Natural killer cell (primary cell): ENCODE measurements around the gene TNIK. TPM values are rescaled to one million over a fixed set of nuclear protein-coding genes. Genes with fewer than 3 reads are reported as not detected.

Source experiments
- ATAC-seq, 3 donors: fragments of 150-1000 bp in 2 of 3; fragments of 200-7000 bp in 1 of 3; cut with Tn5 transposase; 1 replicate in 1 of 3; 2 replicates in 2 of 3; pipeline ENCODE4 v1.10.0; 2021; ENCODE audit warnings: mild to moderate bottlenecking in 2 of 3, moderate library complexity in 2 of 3
- DNase-seq, 2 donors: peaks; one replicate each; pipeline versions ENCODE4 v3.0.0 to v3.0.0-alpha.2; 2013 to 2021; ENCODE audit warnings: mixed read lengths in 1 of 2
- H3K27ac ChIP-seq: one replicate; pipeline ENCODE4 v1.5.1; 2013; ENCODE audit warnings: mild to moderate bottlenecking, low read length
- H3K27me3 ChIP-seq: one replicate; pipeline ENCODE4 v1.6.1; 2013; ENCODE audit warnings: low read length; ENCODE audit not compliant: control insufficient read depth, insufficient read depth
- H3K36me3 ChIP-seq: one replicate; pipeline ENCODE4 v1.6.1; 2013; ENCODE audit warnings: low read length; ENCODE audit not compliant: control insufficient read depth, insufficient read depth
- H3K4me1 ChIP-seq: one replicate; pipeline ENCODE4 v1.6.1; 2013; ENCODE audit warnings: low read length; ENCODE audit not compliant: control insufficient read depth, insufficient read depth
- H3K4me3 ChIP-seq: one replicate; pipeline ENCODE4 v1.5.1; 2013; ENCODE audit warnings: low read length
- H3K9me3 ChIP-seq: one replicate; pipeline ENCODE4 v1.6.1; 2013; ENCODE audit warnings: low read length; ENCODE audit not compliant: control insufficient read depth, insufficient read depth
- H3K27ac Mint-ChIP-seq, 2 donors: one replicate each; pipeline ENCODE4 v1.8.0; 2022; ENCODE audit warnings: mild to moderate bottlenecking in 2 of 2, mixed read lengths in 2 of 2, moderate library complexity in 1 of 2
- H3K27me3 Mint-ChIP-seq, 2 donors: one replicate each; pipeline ENCODE4 v1.8.0; 2022; ENCODE audit warnings: low read depth in 2 of 2, mixed read lengths in 2 of 2
- H3K36me3 Mint-ChIP-seq: one replicate; pipeline ENCODE4 v1.8.0; 2022; ENCODE audit warnings: mixed read lengths
- H3K4me1 Mint-ChIP-seq, 2 donors: one replicate each; pipeline ENCODE4 v1.8.0; 2022; ENCODE audit warnings: mixed read lengths in 2 of 2
- H3K4me3 Mint-ChIP-seq: one replicate; pipeline ENCODE4 v1.8.0; 2022; ENCODE audit warnings: mild to moderate bottlenecking, moderate library complexity, mixed read lengths
- H3K9me3 Mint-ChIP-seq, 2 donors: one replicate each; pipeline ENCODE4 v1.8.0; 2022; ENCODE audit warnings: mixed read lengths in 2 of 2
- CTCF ChIP-seq: fragments of 200-600 bp; IDR thresholded peaks from one replicate; pipeline ENCODE4 v1.8.0; 2022; ENCODE audit warnings: antibody characterized with exemption
- WGBS: methylation state at CpG from one replicate; pipeline ENCODE4 v1.1.7; 2013; ENCODE audit warnings: missing lambda C conversion rate; ENCODE audit not compliant: insufficient coverage; 5-methylcytosine and 5-hydroxymethylcytosine counted together
- intact Hi-C: fragments of 100-400 bp; cut with micrococcal nuclease; formaldehyde crosslinking; loops from one replicate; pipeline ENCODE4 v1.14.2; 2022
- total RNA-seq, 4 donors: library from RNA; stranded (reverse); fragments of 120-200 nt in 1 of 4; gene quantifications; one replicate each; pipeline versions ENCODE4 v1.2.3 to v1.2.4, GENCODE V29; 2013 to 2022

TNIK gene
- total RNA-seq, 3 donors from 2014 or later (not counting 1 experiment from before 2014, with no cell fraction given) = 93.7 to 122 (median 119) TPM

DNA sequence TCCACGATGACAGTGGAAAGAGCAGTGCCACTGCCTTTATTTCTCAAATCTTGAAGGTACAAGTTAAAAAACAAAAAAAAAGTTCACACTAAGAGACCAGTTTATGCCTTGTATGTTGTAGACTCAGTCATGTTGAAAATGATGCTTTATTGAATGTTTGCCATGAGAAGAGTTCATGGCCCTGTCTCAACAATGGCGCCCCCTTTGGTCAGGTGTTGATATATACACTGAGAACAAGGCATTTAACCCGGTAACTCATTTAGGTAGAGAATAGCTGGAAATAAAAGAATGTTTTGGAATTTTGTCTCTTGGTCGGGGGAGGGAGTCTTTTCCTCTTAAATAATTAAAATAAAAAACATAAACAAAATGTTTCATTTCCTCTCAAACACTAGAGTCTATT lies 288.1 kb downstream of the TNIK start:
- no peaks in the 10 kb centered on the region for H3K9me3 Mint-ChIP-seq
- H3K4me1 Mint-ChIP-seq = peaks cover 0 to 4% of the 10 kb centered on the region in 2 donors
- H3K36me3 Mint-ChIP-seq = peaks cover 3% of the 10 kb centered on the region
- intact Hi-C loops = no loop called here
- TF ChIP-seq CTCF = no peak
- H3K27ac Mint-ChIP-seq = no peak overlapping the region
- Histone ChIP-seq H3K27me3 (no peaks in the 10 kb centered on the region), H3K9me3 (no peaks in the 10 kb centered on the region), H3K4me3 (no peak overlapping the region), H3K36me3 (peaks cover 34% of the 10 kb centered on the region), H3K27ac (no peak overlapping the region), H3K4me1 (no peaks in the 10 kb centered on the region)
- 89% methylated on average over 3 of the region's 4 CpGs for WGBS
- peak in 1 of 2 donors; percentile 47 for DNase-seq
- no peak for ATAC-seq
- H3K27me3 Mint-ChIP-seq = no peaks in the 10 kb centered on the region
- no peak overlapping the region for H3K4me3 Mint-ChIP-seq

- H3K36me3 Mint-ChIP-seq = peaks cover 4% of the 10 kb centered on the region
- no peak overlapping the region for H3K4me3 Mint-ChIP-seq
- no peak for DNase-seq
- no peak for ATAC-seq
- peak overlapping the region in 1 of 2 donors; percentile 21 for H3K27ac Mint-ChIP-seq
- H3K9me3 ChIP-seq = no peaks in the 10 kb centered on the region
- H3K4me1 Mint-ChIP-seq = peaks cover 7 to 12% of the 10 kb centered on the region in 2 donors
- H3K27ac ChIP-seq = no peak overlapping the region
- H3K4me1 ChIP-seq = no peaks in the 10 kb centered on the region
- H3K4me3 ChIP-seq = no peak overlapping the region
- no peaks in the 10 kb centered on the region for H3K27me3 ChIP-seq
- peaks cover 36% of the 10 kb centered on the region for H3K36me3 ChIP-seq
- WGBS = no CpG with 5 or more reads among the region's 1 CpG
- TF ChIP-seq CTCF = no peak
- H3K27me3 Mint-ChIP-seq = no peaks in the 10 kb centered on the region
- intact Hi-C loops = no loop called here
- H3K9me3 Mint-ChIP-seq = no peaks in the 10 kb centered on the region
These were observed 290.3 kb downstream of the TNIK start for GRCh38 chr3:171169866-171170265.

DNA sequence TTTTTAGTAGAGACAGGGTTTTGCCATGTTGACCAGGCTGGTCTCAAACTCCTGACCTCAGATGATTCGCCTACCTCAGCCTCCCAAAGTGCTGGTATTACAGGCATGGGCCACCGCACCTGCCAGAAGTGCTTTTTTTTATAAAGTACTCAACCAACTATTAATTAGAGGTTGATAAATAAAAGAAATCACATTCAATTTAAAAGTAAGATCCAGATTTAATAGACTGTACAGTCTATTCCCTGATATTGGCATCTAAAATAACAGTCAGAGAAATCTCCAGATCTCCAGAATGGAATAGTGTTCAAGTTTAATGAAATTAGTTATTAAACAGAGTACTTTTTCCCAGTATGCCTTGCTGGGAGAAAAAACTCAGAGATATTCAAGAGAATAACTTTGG lies 290.8 kb downstream of the TNIK start:
- Mint-ChIP-seq H3K36me3 (peaks cover 4% of the 10 kb centered on the region), H3K4me1 (peaks cover 7 to 12% of the 10 kb centered on the region in 2 donors), H3K9me3 (no peaks in the 10 kb centered on the region), H3K4me3 (no peak overlapping the region), H3K27me3 (no peaks in the 10 kb centered on the region), H3K27ac (no peak overlapping the region)
- Histone ChIP-seq H3K27me3 (no peaks in the 10 kb centered on the region), H3K36me3 (peaks cover 38% of the 10 kb centered on the region), H3K9me3 (no peaks in the 10 kb centered on the region), H3K4me1 (no peaks in the 10 kb centered on the region), H3K4me3 (no peak overlapping the region), H3K27ac (no peak overlapping the region)
- WGBS = 100% methylated on average over 1 of the region's 2 CpGs
- no peak for DNase-seq
- no peak for ATAC-seq
- no peak for TF ChIP-seq CTCF
- intact Hi-C loops = no loop called here

DNA sequence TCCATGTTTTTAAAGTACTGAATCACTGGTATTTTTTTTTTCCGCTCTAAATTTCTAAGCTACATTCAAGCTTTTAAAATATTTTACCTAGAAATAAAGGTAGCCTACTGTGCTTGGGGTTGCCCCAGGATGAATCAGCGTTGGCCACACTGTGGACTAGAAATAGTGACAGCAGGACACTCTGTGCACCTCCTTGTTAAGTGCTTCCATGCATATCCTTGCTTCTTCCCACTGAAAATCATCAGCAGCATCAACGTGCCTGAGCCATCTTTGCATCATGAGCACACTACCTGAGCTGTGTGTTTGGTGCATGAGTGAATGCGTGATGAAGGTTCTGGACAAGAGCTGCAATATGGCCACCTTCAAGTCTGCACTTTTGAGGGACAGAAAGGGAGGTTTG lies 291.7 kb downstream of the TNIK start:
- peaks cover 7 to 12% of the 10 kb centered on the region in 2 donors for H3K4me1 Mint-ChIP-seq
- no peak overlapping the region for H3K27ac Mint-ChIP-seq
- Histone ChIP-seq H3K27me3 (no peaks in the 10 kb centered on the region), H3K27ac (no peak overlapping the region), H3K36me3 (peaks cover 41% of the 10 kb centered on the region), H3K9me3 (no peaks in the 10 kb centered on the region), H3K4me3 (no peak overlapping the region), H3K4me1 (no peaks in the 10 kb centered on the region)
- ATAC-seq (no peak), DNase-seq (no peak)
- intact Hi-C loops = no loop called here
- TF ChIP-seq CTCF = no peak
- H3K4me3 Mint-ChIP-seq = no peak overlapping the region
- H3K36me3 Mint-ChIP-seq = peaks cover 4% of the 10 kb centered on the region
- no peaks in the 10 kb centered on the region for H3K9me3 Mint-ChIP-seq
- H3K27me3 Mint-ChIP-seq = no peaks in the 10 kb centered on the region
- 88% methylated on average over 4 of the region's 4 CpGs for WGBS
